ENCODE measurements around the gene NDUFAF8. TPM values are rescaled to one million over a fixed set of nuclear protein-coding genes. Genes with fewer than 3 reads are reported as not detected.

The NDUFAF8 gene
- polyA plus RNA-seq, 1 experiment, result 70.8 TPM

DNA sequence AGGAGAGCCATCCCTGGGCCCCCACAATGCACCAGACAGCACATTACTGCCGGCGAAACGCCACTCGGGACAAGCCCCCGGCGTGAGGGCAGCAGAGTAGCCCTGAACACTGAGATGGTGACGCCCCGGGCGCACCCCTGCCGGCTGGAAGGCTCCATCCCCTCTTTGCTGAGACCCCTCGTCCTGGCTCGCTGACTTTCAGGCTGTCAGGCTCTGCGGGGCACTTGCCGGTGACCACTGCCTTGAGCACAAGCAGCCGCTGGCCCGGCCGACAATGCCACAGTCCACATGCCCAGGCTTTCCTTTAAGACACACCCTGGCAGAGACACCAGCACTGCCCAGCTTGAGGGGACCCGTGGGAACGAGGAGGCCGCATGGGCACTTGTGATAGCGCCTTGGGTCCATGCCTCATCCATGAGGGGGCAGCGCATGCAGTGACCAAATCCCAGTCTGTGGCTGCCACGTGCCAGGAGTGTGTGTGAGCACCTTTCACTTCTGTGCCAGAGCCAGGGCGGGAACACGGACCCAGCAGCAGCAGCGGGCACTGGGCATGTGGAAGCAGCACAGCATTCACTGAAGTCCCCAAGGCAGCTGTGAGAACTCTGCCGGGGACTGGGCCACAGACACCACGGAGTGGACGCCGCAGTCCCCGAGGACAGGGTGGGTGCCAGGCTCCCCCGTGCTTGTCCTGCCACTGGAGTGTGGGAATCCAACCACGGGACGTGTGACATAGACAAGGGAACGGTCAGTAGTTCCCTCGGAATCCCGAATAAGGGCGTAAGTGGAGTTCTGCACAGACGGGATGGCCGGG is 24.5 kb downstream of the NDUFAF8 start:
- DNase-seq (ENCODE audit: low read depth), result no peak
- ChIA-PET CTCF (interaction anchor here (1.0 to 1.4 kb wide), 2 partner anchors 8 to 11 kb away, joined by 3 read pairs; no protein-coding TSS in a partner anchor), POLR2A (no interaction called here)
- Histone ChIP-seq H3K27me3 (ENCODE audit: control insufficient read depth, insufficient read depth, low read length) (no peaks in the 10 kb centered on the region), H3K4me3 (ENCODE audit: low read depth, low read length) (no peak overlapping the region), H3K36me3 (ENCODE audit: control insufficient read depth, insufficient read depth, low read length) (peaks cover 43% of the 10 kb centered on the region)
- TF ChIP-seq, protein P1, sequence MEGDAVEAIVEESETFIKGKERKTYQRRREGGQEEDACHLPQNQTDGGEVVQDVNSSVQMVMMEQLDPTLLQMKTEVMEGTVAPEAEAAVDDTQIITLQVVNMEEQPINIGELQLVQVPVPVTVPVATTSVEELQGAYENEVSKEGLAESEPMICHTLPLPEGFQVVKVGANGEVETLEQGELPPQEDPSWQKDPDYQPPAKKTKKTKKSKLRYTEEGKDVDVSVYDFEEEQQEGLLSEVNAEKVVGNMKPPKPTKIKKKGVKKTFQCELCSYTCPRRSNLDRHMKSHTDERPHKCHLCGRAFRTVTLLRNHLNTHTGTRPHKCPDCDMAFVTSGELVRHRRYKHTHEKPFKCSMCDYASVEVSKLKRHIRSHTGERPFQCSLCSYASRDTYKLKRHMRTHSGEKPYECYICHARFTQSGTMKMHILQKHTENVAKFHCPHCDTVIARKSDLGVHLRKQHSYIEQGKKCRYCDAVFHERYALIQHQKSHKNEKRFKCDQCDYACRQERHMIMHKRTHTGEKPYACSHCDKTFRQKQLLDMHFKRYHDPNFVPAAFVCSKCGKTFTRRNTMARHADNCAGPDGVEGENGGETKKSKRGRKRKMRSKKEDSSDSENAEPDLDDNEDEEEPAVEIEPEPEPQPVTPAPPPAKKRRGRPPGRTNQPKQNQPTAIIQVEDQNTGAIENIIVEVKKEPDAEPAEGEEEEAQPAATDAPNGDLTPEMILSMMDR (IDR thresholded peaks at IDR 0.05; ENCODE audit: insufficient read depth, low read depth, low read length), result no peak

DNA sequence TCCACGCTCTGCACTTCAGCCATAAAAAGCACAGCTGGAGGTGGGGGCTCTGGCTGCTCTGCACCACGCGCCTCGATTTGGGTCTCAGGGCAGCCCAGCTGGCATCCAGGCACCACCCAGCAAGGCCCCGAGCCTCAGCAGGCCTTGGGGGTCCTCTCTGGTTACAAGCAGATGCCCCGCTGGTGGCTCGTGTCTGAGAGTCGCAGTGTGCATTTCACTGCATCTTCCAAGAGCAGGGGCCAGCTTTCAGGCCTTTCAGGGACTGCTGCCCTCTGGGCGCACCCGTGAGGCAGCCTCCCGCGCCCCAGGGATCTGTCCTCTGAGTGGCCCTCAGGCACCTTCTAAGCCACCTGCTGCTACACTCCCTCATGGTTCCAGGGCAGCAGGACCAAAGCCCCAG is 25.5 kb downstream of the NDUFAF8 start:
- Histone ChIP-seq H3K27me3 (ENCODE audit: control insufficient read depth, insufficient read depth, low read length) (no peaks in the 10 kb centered on the region), H3K36me3 (ENCODE audit: control insufficient read depth, insufficient read depth, low read length) (peaks cover 40% of the 10 kb centered on the region), H3K4me3 (ENCODE audit: low read depth, low read length) (no peak overlapping the region)
- no peak for DNase-seq (ENCODE audit: low read depth)
- TF ChIP-seq, protein P1 (IDR thresholded peaks at IDR 0.05; ENCODE audit: insufficient read depth, low read depth, low read length), result no peak
- POLR2A ChIA-PET, result no interaction called here
- CTCF ChIA-PET, result interaction anchor here (1.0 to 1.7 kb wide), 2 partner anchors 9 kb away, joined by 3 to 4 read pairs; no protein-coding TSS in a partner anchor

DNA sequence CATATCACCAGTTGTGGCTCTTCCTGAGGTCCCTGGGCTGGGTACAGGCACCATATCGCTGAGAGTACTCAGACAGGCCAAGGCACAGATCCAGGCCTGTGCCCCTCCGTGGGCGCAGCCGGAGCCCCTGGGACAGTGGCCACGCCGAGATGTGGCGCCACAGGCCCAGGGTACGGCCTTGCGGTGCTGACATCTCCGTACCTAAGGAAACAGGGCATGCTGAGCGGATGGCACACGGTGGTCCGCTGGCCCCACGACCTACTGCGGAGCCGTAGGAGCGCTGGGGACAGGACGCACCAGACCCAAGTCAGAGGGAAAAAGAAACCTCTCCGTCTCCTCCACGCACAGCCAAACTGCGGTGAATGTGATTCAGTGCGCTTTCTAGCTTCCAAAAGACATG is 26.5 kb downstream of the NDUFAF8 start:
- ChIA-PET CTCF (interaction anchor here (1.7 kb wide), 1 partner anchor 10 kb away, joined by 4 read pairs; no protein-coding TSS in a partner anchor), POLR2A (no interaction called here)
- TF ChIP-seq, protein P1 (IDR thresholded peaks at IDR 0.05; ENCODE audit: insufficient read depth, low read depth, low read length), result no peak
- no peak for DNase-seq (ENCODE audit: low read depth)
- Histone ChIP-seq H3K36me3 (ENCODE audit: control insufficient read depth, insufficient read depth, low read length) (peaks cover 37% of the 10 kb centered on the region), H3K4me3 (ENCODE audit: low read depth, low read length) (no peak overlapping the region), H3K27me3 (ENCODE audit: control insufficient read depth, insufficient read depth, low read length) (no peaks in the 10 kb centered on the region)

DNA sequence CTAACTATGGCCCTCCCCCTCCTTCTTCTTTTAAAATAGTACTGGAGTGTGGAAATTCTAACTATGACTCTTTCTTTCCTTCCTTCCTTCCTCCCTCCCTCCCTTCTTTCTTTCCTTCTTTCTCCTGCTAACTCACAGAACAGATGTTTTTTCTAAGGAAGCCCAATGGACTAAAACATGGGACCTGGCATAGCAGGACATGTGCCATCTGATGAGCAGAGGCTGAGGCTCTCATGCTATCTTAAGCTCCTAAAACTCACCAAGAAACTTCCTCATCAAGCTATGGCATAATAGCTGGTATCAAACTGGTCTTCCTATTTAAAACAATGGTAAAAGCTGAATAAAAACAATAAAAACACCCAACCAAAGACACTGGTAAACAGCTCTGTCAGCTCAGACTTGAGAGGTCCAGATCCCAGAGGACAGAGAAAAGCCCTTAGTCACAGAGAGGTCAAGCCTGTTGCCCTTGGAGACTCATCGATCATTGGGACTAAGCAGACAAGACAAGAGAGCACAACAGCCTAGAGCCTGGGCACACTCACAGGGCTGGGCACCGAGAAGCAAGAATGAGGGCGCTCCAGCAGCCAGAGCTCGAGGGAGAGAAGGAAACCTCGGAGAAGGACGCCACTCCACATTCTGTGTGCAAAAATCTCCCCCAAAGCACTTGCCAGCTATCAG is 28.4 kb downstream of the NDUFAF8 start:
- TF ChIP-seq, protein P1 (IDR thresholded peaks at IDR 0.05; ENCODE audit: insufficient read depth, low read depth, low read length), result no peak
- peaks cover 32% of the 10 kb centered on the region for H3K36me3 ChIP-seq (ENCODE audit: control insufficient read depth, insufficient read depth, low read length)
- ChIA-PET POLR2A (no interaction called here), CTCF (interaction anchor here (0.8 to 0.9 kb wide), 3 partner anchors 13 to 17 kb away, joined by 3 read pairs; no protein-coding TSS in a partner anchor)
- H3K27me3 ChIP-seq (ENCODE audit: control insufficient read depth, insufficient read depth, low read length), result no peaks in the 10 kb centered on the region
- no peak overlapping the region for H3K4me3 ChIP-seq (ENCODE audit: low read depth, low read length)
- DNase-seq (ENCODE audit: low read depth), result no peak

DNA sequence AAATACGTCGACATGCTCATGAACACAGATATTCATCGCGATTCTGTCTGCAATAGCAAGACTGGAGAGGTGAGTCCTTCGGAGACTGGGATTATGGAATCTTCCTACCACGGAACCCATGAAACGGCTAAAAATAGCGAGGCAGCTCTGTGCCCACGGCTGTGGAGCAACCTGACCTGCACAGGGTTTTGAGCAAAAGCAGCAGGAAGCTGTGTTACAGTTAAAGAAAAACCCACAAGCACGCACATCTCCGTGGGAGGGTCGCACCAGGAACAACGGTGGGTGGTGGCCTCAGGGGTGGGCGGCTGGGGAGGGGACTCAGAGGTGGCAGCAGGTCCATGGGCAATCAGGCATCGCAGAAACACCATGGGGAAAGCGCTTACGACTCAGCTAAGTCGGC is 31.2 kb downstream of the NDUFAF8 start:
- TF ChIP-seq, protein P1 (IDR thresholded peaks at IDR 0.05; ENCODE audit: insufficient read depth, low read depth, low read length), result no peak
- POLR2A ChIA-PET, result interaction anchor here (0.6 kb wide), 1 partner anchor 238 kb away, joined by 9 read pairs; no protein-coding TSS in a partner anchor
- DNase-seq (ENCODE audit: low read depth), result no peak
- Histone ChIP-seq H3K36me3 (ENCODE audit: control insufficient read depth, insufficient read depth, low read length) (peaks cover 29% of the 10 kb centered on the region), H3K4me3 (ENCODE audit: low read depth, low read length) (no peak overlapping the region), H3K27me3 (ENCODE audit: control insufficient read depth, insufficient read depth, low read length) (no peaks in the 10 kb centered on the region)
- CTCF ChIA-PET, result interaction anchor here (1.6 kb wide), 1 partner anchor 16 kb away, joined by 7 read pairs; no protein-coding TSS in a partner anchor
